Posterior cingulate gyrus (tissue), 11 donors: ENCODE data around the gene LRFN5.
"Not testable (repeated sequence)": the region's sequence is repeated elsewhere in the genome, so short reads cannot be mapped to it uniquely, and the experiment has no call there.

Experiments used
- DNase-seq, 10 donors: peaks; one replicate each; pipeline versions ENCODE4 v3.0.0 to v3.0.0-alpha.2; 2020 to 2021; ENCODE audit warnings: mixed read lengths in 3 of 10
- intact Hi-C: fragments of 100-400 bp; cut with DNase I; formaldehyde crosslinking; loops from one replicate; pipeline ENCODE4 v1.15.1; 2023

The LRFN5 gene

GRCh38 chr14:41606532-41607303 lies at the start of gene LRFN5:
Gene LRFN5 (plus strand): TSS chr14:41606876.
- peak in 5 of 10 donors; percentile 45 to 92 (median 82) for DNase-seq
- intact Hi-C loops = no loop called here

- no peak for DNase-seq
- intact Hi-C loops = no loop called here
Measured at GRCh38 chr14:41558490-41558889, 48.2 kb upstream of the LRFN5 start.

- intact Hi-C loops, DNase-seq: not testable (repeated sequence)
Measured at GRCh38 chr14:41566864-41567263, 39.8 kb upstream of the LRFN5 start.

GRCh38 chr14:41568979-41569378 lies 37.7 kb upstream of the LRFN5 start:
- intact Hi-C loops = no loop called here
- DNase-seq = no peak

GRCh38 chr14:41570415-41571155 lies 36.1 kb upstream of the LRFN5 start:
- intact Hi-C loops = no loop called here
- no peak for DNase-seq

GRCh38 chr14:41586237-41586636 lies 20.4 kb upstream of the LRFN5 start:
- intact Hi-C loops = no loop called here

GRCh38 chr14:41597647-41598046 lies 9.0 kb upstream of the LRFN5 start:
- intact Hi-C loops = no loop called here
- DNase-seq = peak in 3 of 10 donors; percentile 55 to 78 (median 66)

More at GRCh38 chr14:41586237-41586636, 20.4 kb upstream of the LRFN5 start:
- DNase-seq = no peak

- DNase-seq, intact Hi-C loops: not testable (repeated sequence)
Measured at GRCh38 chr14:41599805-41600385, 6.8 kb upstream of the LRFN5 start.

- DNase-seq = peak in 7 of 10 donors; percentile 39 to 93 (median 59)
- intact Hi-C loops = no loop called here
Measured at GRCh38 chr14:41604721-41605531, 1.8 kb upstream of the LRFN5 start.

- intact Hi-C loops = no loop called here
- peak in 6 of 10 donors; percentile 25 to 83 (median 58) for DNase-seq
Measured at GRCh38 chr14:41605550-41606281, 960 bp upstream of the LRFN5 start.

GRCh38 chr14:41606282-41606531 lies 469 bp upstream of the LRFN5 start:
- intact Hi-C loops = no loop called here
- DNase-seq = peak in 1 of 10 donors; percentile 61

GRCh38 chr14:41607304-41607775 lies 664 bp downstream of the LRFN5 start:
- peak in 3 of 10 donors; percentile 26 to 67 (median 60) for DNase-seq

GRCh38 chr14:41607966-41608663 lies 1.4 kb downstream of the LRFN5 start:
- peak in 6 of 10 donors; percentile 19 to 87 (median 62) for DNase-seq
- intact Hi-C loops = no loop called here

More at GRCh38 chr14:41607304-41607775, 664 bp downstream of the LRFN5 start:
- intact Hi-C loops = no loop called here

- intact Hi-C loops = no loop called here
- no peak for DNase-seq
Measured at GRCh38 chr14:41608681-41609390, 2.2 kb downstream of the LRFN5 start.

GRCh38 chr14:41609704-41610183 lies 3.1 kb downstream of the LRFN5 start:
- peak; percentile 34 to 97 (median 73) for DNase-seq
- intact Hi-C loops = no loop called here

GRCh38 chr14:41615011-41615595 lies 8.4 kb downstream of the LRFN5 start:
- intact Hi-C loops = no loop called here

GRCh38 chr14:41623736-41624135 lies 17.1 kb downstream of the LRFN5 start:
- intact Hi-C loops = no loop called here

More at GRCh38 chr14:41615011-41615595, 8.4 kb downstream of the LRFN5 start:
- no peak for DNase-seq

GRCh38 chr14:41629876-41630275 lies 23.2 kb downstream of the LRFN5 start:
- intact Hi-C loops = no loop called here
- no peak for DNase-seq

More at GRCh38 chr14:41623736-41624135, 17.1 kb downstream of the LRFN5 start:
- DNase-seq = no peak
